GM12874 (cell line): ENCODE results near the gene C2orf69.

Source experiments
- CTCF ChIP-seq: IDR thresholded peaks from 2 replicates; pipeline ENCODE4 v1.5.1; 2011; ENCODE audit warnings: low read depth, mild to moderate bottlenecking, control low read depth, low read length, moderate library complexity; ENCODE audit not compliant: insufficient read depth

Gene C2orf69

GRCh38 chr2:199922856-199923255 is 11.8 kb downstream of the C2orf69 start:
- TF ChIP-seq CTCF, result no peak

GRCh38 chr2:199923924-199924323 is 12.8 kb downstream of the C2orf69 start:
- no peak for TF ChIP-seq CTCF

DNA sequence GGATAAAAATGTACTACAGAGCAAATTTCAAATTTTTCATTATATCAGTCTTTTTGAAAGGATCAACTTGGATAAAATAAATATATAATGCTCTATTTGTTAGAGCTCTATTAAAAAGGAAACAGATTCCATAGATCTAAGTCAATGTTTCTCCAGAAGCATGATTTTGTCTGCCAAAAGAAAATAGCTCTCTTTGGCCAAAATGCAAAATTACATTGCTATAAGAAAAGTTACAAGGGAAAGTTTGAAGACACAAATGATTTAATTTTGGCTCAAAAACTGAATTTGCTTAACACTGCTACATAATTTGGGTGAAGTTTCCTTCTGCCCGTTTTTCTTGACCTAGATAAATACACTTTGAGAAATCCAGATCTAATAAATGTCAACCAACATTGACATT is 15.7 kb downstream of the C2orf69 start:
- no peak for TF ChIP-seq CTCF

- TF ChIP-seq CTCF, result no peak
These were observed 17.1 kb downstream of the C2orf69 start for GRCh38 chr2:199928226-199928625.

DNA sequence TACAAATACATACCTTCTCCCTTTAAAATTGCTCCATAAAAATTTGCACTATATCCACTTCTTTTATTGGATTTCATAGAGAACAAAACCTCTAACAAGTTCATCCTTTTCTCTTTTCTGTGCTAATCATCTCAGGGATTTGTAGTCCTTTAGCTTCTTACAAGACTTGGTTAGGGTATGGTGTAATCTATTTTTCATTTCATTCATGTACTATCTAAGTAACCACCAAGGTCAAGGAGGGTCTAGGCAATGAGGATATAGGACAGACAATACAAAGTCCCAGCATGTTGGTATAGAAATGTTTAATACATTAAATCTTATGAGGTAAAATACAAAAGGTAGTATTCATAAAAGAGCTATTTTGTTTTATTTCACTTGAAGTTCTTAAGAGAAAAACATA is 17.5 kb downstream of the C2orf69 start:
- no peak for TF ChIP-seq CTCF

- no peak for TF ChIP-seq CTCF
These were observed 18.2 kb downstream of the C2orf69 start for GRCh38 chr2:199929262-199929661.

DNA sequence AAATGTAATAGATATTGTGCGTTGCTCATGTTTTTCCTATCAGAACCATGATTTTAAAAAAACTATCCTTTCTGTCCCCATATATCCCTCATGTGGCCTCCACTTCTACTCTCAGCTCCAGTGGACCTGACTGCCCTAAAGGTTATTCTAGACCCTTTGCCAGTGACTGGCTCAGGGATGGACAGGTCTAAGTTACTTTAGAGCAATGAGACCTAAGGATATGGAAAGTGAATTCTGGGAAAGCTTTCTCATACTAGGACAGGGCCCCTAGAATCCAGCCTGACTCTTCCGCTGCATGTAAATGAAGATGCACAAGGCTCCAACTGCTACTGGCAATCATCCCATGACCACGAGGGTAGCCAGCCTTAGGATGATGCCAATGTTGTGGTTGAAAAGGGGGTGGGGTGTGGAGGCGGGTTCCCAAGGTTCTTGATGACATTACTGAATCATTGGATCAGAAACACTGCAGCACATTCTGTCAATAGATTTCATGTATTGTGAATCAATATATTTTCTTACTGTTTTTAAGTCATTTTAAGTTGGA is 21.3 kb downstream of the C2orf69 start:
- no peak for TF ChIP-seq CTCF
